PFSK-1 (cell line): Measurements from ENCODE around the gene COL9A1.

Experiments used
- FOXP2 ChIP-seq: optimal IDR thresholded peaks from 2 replicates; pipeline ENCODE3; 2011; ENCODE audit warnings: borderline replicate concordance, control low read depth, inconsistent platforms; ENCODE audit not compliant: insufficient read depth; ENCODE audit errors: extremely low read length, extremely low read depth
- POLR2AphosphoS5 ChIP-seq: IDR thresholded peaks from 2 replicates; pipeline ENCODE4 v1.6.1; 2012; ENCODE audit warnings: low read depth, mild to moderate bottlenecking, control low read depth, low read length, moderate library complexity
- REST ChIP-seq, 2 experiments: IDR thresholded peaks; 2 replicates each; pipeline versions ENCODE4 v1.6.1 to v1.8.0; 2011 to 2012; ENCODE audit warnings: low read depth in 2 of 2, low read length in 2 of 2, control low read depth in 1 of 2, inconsistent platforms in 1 of 2, mild to moderate bottlenecking in 1 of 2, moderate library complexity in 1 of 2; ENCODE audit not compliant: insufficient read depth in 1 of 2
- SIN3A ChIP-seq: IDR thresholded peaks from 2 replicates; pipeline ENCODE4 v1.6.1; 2012; ENCODE audit warnings: mild to moderate bottlenecking, low read length, moderate library complexity, borderline replicate concordance; ENCODE audit not compliant: insufficient read depth
- TAF1 ChIP-seq: IDR thresholded peaks from 2 replicates; pipeline ENCODE4 v1.6.1; 2012; ENCODE audit warnings: low read length, control low read depth, borderline replicate concordance; ENCODE audit not compliant: insufficient read depth

COL9A1 gene

GRCh38 chr6:70264306-70264705, 38.6 kb downstream of the COL9A1 start:
- TF ChIP-seq POLR2AphosphoS5 (no peak), SIN3A (no peak), REST (IDR thresholded peaks at IDR 0.05; ENCODE audit: insufficient read depth in 1 of 2, low read depth in 2 of 2, low read length in 2 of 2) (no peak)

- TF ChIP-seq POLR2AphosphoS5 (no peak), FOXP2 (no peak), SIN3A (no peak), REST (IDR thresholded peaks at IDR 0.05; ENCODE audit: insufficient read depth in 1 of 2, low read depth in 2 of 2, low read length in 2 of 2) (no peak), TAF1 (no peak)
Observed at GRCh38 chr6:70258483-70258882, 44.4 kb downstream of the COL9A1 start.

DNA sequence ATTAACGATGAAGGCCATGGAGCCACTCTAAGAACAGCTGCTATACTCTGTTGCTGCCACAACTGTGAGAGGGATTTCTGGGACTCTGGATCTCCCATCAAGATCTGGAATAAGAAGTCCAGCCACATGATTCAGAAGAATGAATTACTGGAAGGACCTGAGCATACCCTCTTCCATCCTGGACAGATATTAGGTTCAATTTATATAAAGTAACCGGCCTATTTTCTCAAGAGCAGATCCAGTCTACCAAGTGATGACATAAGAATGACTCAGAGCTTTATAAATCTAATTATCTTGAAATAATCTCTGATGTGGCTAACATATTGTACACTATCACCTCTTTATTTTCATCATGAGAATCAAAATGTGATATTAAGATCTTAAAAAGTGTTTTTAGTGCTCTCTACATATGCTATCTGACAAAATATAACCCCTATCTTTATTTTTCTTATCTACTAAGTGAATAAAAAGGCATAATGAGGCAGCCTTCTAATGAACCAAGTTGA, 45.1 kb downstream of the COL9A1 start:
- no peak for TF ChIP-seq TAF1
- TF ChIP-seq FOXP2 = no peak
- TF ChIP-seq SIN3A = no peak
- no peak for TF ChIP-seq REST (IDR thresholded peaks at IDR 0.05; ENCODE audit: insufficient read depth in 1 of 2, low read depth in 2 of 2, low read length in 2 of 2)
- no peak for TF ChIP-seq POLR2AphosphoS5

GRCh38 chr6:70254784-70255183, 48.1 kb downstream of the COL9A1 start:
- TF ChIP-seq TAF1 = no peak
- TF ChIP-seq POLR2AphosphoS5 = no peak
- TF ChIP-seq REST (IDR thresholded peaks at IDR 0.05; ENCODE audit: insufficient read depth in 1 of 2, low read depth in 2 of 2, low read length in 2 of 2) = no peak
- TF ChIP-seq FOXP2 = no peak
- TF ChIP-seq SIN3A = no peak

GRCh38 chr6:70253923-70254322, 49.0 kb downstream of the COL9A1 start:
- TF ChIP-seq SIN3A = no peak
- no peak for TF ChIP-seq POLR2AphosphoS5
